Small intestine (tissue), 7 donors: ENCODE results near the gene RASA2. TPM values are rescaled to one million over a fixed set of nuclear protein-coding genes. Genes with fewer than 3 reads are reported as not detected.

Experiments used
- DNase-seq, 2 donors: peaks; one replicate each; pipeline versions ENCODE4 v3.0.0 to v3.0.0-alpha.2; 2013
- FAIRE-seq: peaks from 2 replicates; lab custom pipeline; 2012; peaks lifted over from hg19 to GRCh38; lab: Jason Lieb, UNC
- H3K27ac ChIP-seq, 3 donors: one replicate each; pipeline ENCODE4 v1.5.1; 2013; ENCODE audit warnings: low read length in 2 of 3, mild to moderate bottlenecking in 2 of 3, control low read depth in 1 of 3, inconsistent platforms in 1 of 3, low read depth in 1 of 3, moderate library complexity in 1 of 3
- H3K27me3 ChIP-seq, 3 donors: one replicate each; pipeline ENCODE4 v1.6.1; 2013; ENCODE audit warnings: low read length in 3 of 3, inconsistent platforms in 1 of 3; ENCODE audit not compliant: control insufficient read depth in 3 of 3, insufficient read depth in 3 of 3
- H3K36me3 ChIP-seq, 3 donors: one replicate each; pipeline ENCODE4 v1.6.1; 2013; ENCODE audit warnings: low read length in 3 of 3, inconsistent platforms in 1 of 3, low read depth in 1 of 3, mild to moderate bottlenecking in 1 of 3, moderate library complexity in 1 of 3; ENCODE audit not compliant: control insufficient read depth in 3 of 3, insufficient read depth in 2 of 3
- H3K4me1 ChIP-seq, 3 donors: one replicate each; pipeline ENCODE4 v1.6.1; 2013; ENCODE audit warnings: low read length in 2 of 3, inconsistent platforms in 1 of 3, low read depth in 1 of 3, mild to moderate bottlenecking in 1 of 3, moderate library complexity in 1 of 3; ENCODE audit not compliant: control insufficient read depth in 3 of 3, insufficient read depth in 2 of 3
- H3K4me3 ChIP-seq, 3 donors: one replicate each; pipeline ENCODE4 v1.5.1; 2013; ENCODE audit warnings: low read length in 3 of 3, control low read depth in 1 of 3, inconsistent platforms in 1 of 3, low read depth in 1 of 3, mild to moderate bottlenecking in 1 of 3, moderate library complexity in 1 of 3
- H3K9me3 ChIP-seq, 2 donors: one replicate each; pipeline ENCODE4 v1.6.1; 2013; ENCODE audit warnings: low read depth in 1 of 2, low read length in 1 of 2; ENCODE audit not compliant: control insufficient read depth in 2 of 2, insufficient read depth in 1 of 2
- WGBS, 3 donors: extraction: QIAGEN DNeasy Blood & Tissue Kit; methylation state at CpG; one replicate each; pipeline ENCODE4 v1.1.7; 2013; 5-methylcytosine and 5-hydroxymethylcytosine counted together
- polyA plus RNA-seq, 4 donors: library from polyadenylated mRNA; stranded (reverse) in 3 of 4; unstranded in 1 of 4; fragments of 200-250 nt in 3 of 4; fragments of 120-200 nt in 1 of 4; gene quantifications; one replicate each; pipeline versions ENCODE4 v1.2.1 to v1.2.3, GENCODE V29; 2013
- donor health status: healthy with polysubstance abuse.
- donor health status: control.
- donor health status: control.
- donor health status: Bipolar disorder and iron deficiency.
- donor health status: healthy.

Gene RASA2
- polyA plus RNA-seq, 4 donors: 3.8 to 17.1 (median 4.4) TPM

DNA sequence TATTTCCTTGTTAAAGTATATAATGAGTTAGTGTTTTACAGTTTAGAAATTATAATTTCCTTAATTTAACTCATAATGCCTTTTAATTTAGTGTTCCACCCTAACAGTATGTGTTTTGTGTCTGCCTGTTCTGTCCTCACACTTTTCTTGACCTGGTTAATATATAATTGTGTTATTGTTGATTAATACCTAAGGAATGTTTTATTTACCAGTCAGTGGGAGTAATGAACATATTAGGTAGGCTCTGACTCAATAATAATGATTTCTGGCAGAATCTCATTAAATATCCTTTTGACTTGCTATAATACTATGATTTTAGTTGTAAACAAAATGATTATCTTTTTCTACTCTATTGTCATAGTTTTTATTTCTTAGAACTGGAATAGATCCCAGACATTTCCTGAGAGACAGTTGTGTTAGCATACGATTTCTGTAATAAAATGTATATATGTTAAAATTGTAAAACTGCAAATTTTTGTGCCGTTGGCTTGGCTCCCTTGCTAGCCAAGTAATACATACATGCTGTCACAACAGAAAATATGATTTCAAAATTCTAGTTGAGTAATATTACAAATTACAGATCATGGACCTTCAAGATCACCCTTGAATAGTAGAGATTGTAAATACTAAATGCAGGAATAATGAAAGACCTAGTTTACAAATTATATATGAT lies 51.9 kb downstream of the RASA2 start:
- Histone ChIP-seq H3K36me3 (peaks cover 0 to 4% (median 0%) of the 10 kb centered on the region in 3 donors), H3K27me3 (no peaks in the 10 kb centered on the region), H3K4me1 (no peaks in the 10 kb centered on the region), H3K4me3 (no peak overlapping the region), H3K9me3 (peaks cover 0 to under 1% of the 10 kb centered on the region in 2 donors), H3K27ac (no peak overlapping the region)
- peak; percentile 71 for FAIRE-seq
- WGBS, 3 donors: 65 to 88% (median 88%) methylated on average over 2 of the region's 2 CpGs
- DNase-seq: no peak

DNA sequence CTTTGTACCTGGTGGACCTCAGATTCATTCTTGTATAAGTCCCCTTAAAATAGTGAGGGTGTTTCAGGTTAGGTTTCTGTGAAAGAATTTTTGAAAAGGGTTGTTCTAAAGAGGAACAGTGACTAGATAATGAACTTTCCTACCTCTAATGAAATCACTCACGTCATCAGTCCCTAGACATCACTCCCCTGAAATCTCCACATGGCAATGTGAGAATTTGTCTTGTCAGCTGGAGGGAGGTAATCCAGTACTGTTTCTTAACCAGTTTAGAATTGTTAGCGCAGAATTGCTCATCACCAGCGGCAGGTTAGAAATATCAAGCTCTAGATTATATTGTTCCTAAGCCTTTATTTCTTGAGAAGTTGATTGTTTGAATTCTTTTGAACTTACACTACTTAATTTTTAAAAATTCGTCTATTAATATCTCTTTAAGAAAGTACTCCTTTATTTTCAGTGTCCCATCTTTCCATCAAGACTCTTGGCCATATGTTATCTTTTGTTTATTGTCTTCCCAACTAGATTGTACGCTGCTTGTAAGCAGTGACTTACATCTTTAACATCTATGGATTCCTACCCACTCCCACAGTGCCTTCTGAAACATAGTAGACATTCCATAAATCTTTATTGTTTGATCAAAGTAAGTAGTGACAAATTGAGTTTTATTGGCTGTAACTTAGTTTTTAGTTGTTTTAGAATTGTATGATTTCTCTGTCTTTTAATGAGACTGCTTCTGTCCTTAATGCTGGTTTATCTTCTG lies 52.8 kb downstream of the RASA2 start:
- Histone ChIP-seq H3K27ac (no peak overlapping the region), H3K4me3 (no peak overlapping the region), H3K4me1 (no peaks in the 10 kb centered on the region), H3K9me3 (peaks cover 0 to 6% of the 10 kb centered on the region in 2 donors), H3K36me3 (peaks cover 0 to 7% (median 0%) of the 10 kb centered on the region in 3 donors), H3K27me3 (no peaks in the 10 kb centered on the region)
- no peak for FAIRE-seq
- 88 to 92% (median 91%) methylated on average over 5 of the region's 5 CpGs for WGBS, 3 donors
- no peak for DNase-seq

DNA sequence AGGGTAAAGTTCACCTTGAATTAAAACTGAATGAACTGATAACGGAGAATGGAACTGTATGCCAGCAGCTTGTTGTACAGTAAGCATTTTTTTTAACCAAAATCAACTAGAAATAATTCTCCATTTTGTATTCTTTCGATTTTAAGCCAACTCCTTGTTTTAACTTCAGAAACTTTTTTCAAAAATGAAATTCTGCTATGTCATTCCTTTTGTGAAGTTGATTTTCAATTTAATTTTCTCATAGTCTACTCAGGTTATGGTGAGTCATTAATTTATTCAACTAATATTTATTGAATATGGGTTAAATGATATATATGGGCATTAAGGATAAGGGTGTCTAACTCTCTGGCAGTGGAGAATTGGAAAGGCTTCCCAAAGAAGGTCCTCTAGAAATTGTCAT lies 53.7 kb downstream of the RASA2 start:
- FAIRE-seq (no peak), DNase-seq (no peak)
- peaks cover 0 to 12% (median 0%) of the 10 kb centered on the region in 3 donors for H3K36me3 ChIP-seq
- H3K4me3 ChIP-seq: no peak overlapping the region
- no peak overlapping the region for H3K27ac ChIP-seq
- H3K27me3 ChIP-seq: no peaks in the 10 kb centered on the region
- WGBS, 3 donors: 29 to 75% (median 54%) methylated on average over 2 of the region's 2 CpGs
- H3K4me1 ChIP-seq: no peaks in the 10 kb centered on the region
- H3K9me3 ChIP-seq: peaks cover 0 to 6% of the 10 kb centered on the region in 2 donors

DNA sequence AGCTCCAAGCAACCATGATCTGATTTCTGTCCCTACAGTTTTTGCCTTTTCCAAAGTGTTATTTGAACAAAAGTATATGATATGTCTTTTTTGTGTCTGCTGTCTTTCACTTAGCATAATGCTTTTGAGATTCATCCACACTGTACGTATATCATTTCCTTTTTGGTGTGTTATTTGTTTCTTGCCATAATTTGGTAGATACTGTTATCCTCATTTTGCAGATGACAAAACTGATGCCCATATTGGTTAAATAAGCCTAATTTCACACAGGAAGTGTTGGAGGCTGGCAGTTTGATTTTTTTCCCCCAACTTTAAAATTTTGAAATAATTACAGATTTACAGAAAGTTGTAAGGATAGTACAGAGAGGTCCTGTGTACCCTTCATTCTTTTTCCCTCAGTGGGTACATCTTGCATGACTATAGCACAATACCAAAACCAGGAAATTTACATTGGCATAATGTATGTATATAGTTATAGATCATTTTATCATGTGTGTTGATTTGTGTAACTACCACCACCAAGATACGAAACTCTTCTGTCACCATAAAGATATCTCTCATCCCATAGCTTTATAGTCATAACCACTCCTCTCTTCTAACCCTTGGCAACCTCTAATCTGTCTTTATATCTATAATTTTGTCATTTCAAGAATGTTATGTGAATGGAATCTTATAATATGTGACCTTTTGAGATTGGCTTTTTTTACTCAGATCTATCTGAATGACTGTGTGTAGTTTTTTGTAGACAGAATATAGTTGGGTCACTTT lies 55.6 kb downstream of the RASA2 start:
- no peaks in the 10 kb centered on the region for H3K4me1 ChIP-seq
- 84 to 92% (median 90%) methylated on average over 2 of the region's 2 CpGs for WGBS, 3 donors

DNA sequence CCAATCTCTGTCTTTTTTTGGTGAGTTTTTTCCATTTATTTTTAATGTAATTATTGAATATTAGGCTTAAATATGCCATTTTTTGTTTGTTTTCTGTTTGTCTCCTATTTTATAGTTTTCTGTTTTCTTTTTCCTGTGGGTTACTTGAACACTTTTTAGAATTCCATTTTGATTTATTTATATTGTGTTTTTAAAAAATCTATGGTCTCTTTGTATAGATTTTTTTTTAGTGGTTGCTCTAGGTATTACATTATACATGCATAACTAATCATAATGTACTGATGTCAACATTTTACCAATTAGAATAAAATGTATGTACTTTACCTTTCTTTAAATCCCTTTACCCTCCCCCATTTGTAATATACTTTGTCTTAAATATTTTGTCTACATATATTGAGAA lies 56.2 kb downstream of the RASA2 start:
- H3K36me3 ChIP-seq: peaks cover 0 to 8% (median 0%) of the 10 kb centered on the region in 3 donors

More for the DNA sequence above, 55.6 kb downstream of the RASA2 start:
- no peak for DNase-seq
- H3K4me3 ChIP-seq: no peak overlapping the region
- no peak overlapping the region for H3K27ac ChIP-seq
- H3K27me3 ChIP-seq: no peaks in the 10 kb centered on the region
- peaks cover 0 to 8% of the 10 kb centered on the region in 2 donors for H3K9me3 ChIP-seq
- no peak for FAIRE-seq
- H3K36me3 ChIP-seq: peaks cover 0 to 10% (median 0%) of the 10 kb centered on the region in 3 donors

DNA sequence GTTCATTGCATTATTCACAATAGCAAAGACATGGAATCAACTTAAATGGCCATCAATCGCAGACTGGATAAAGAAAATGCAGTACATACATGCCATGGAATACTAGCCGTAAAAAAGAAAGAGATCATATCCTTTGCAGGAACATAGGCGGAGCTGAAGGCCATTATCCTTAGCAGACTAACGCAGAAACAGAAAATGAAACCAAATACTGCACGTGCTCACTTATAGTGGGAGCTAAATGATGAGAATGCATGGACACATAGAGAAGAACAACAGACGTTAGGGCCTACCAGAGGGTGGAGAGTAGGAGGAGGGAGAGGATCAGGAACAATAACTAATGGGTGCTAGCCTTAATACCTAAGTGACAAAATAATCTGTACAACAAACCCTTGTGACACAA lies 57.9 kb downstream of the RASA2 start:
- Histone ChIP-seq H3K4me1 (no peaks in the 10 kb centered on the region), H3K9me3 (peaks cover 0 to 8% of the 10 kb centered on the region in 2 donors), H3K4me3 (no peak overlapping the region), H3K36me3 (peaks cover 0 to 8% (median 0%) of the 10 kb centered on the region in 3 donors), H3K27me3 (no peaks in the 10 kb centered on the region), H3K27ac (peak overlapping the region in 1 of 3 donors; percentile 61)
- DNase-seq (peak; percentile 39 to 86), FAIRE-seq (no peak)
- 15 to 38% (median 17%) methylated on average over 6 of the region's 6 CpGs for WGBS, 3 donors

More for the DNA sequence above, 56.2 kb downstream of the RASA2 start:
- Histone ChIP-seq H3K4me1 (no peaks in the 10 kb centered on the region), H3K4me3 (no peak overlapping the region), H3K9me3 (peaks cover 0 to 8% of the 10 kb centered on the region in 2 donors), H3K27me3 (no peaks in the 10 kb centered on the region), H3K27ac (no peak overlapping the region)
- FAIRE-seq (peak; percentile 71), DNase-seq (no peak)

DNA sequence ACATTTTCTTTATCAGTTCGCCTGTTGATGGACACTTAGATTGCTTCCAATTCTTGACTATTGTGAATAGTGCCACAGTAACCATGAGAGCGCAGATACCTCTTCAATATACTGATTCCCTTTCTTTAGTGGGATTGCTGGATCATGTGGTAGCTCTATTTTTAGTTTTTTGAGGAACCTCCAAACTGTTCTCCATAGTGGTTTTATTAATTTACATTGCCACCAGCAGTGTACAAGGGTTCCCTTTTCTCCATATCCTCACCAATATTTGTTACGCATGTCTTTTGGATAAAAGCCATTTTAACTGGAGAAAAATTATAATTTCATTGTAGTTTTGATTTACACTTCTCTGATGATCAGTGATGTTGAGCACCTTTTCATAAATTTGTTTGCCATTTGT lies 59.3 kb downstream of the RASA2 start:
- FAIRE-seq (no peak), DNase-seq (no peak)
- Histone ChIP-seq H3K4me1 (no peaks in the 10 kb centered on the region), H3K4me3 (no peak overlapping the region), H3K27me3 (no peaks in the 10 kb centered on the region), H3K27ac (no peak overlapping the region), H3K9me3 (peaks cover 0 to 8% of the 10 kb centered on the region in 2 donors), H3K36me3 (peaks cover 0 to 10% (median 0%) of the 10 kb centered on the region in 3 donors)
- WGBS, 3 donors: 97 to 99% (median 98%) methylated on average over 3 of the region's 3 CpGs

DNA sequence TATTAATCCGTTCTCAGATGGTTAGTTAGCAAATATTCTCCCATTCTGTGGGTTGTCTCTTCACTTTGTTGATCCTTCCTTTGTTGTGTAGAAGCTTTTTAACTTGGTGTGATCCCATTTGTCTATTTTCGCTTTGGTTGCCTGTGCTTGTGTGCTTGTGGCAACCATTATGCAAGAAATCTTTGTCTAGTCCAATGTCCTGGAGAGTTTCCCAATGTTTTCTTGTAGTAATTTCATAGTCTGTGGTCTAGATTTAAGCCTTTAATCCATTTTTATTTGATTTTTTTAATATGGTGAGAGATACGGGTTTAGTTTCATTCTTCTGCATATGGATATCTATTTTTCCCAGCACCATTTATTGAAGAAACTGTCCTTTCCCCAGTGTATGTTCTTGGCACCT lies 59.8 kb downstream of the RASA2 start:
- Histone ChIP-seq H3K27ac (no peak overlapping the region), H3K9me3 (peaks cover 0 to 8% of the 10 kb centered on the region in 2 donors), H3K27me3 (no peaks in the 10 kb centered on the region), H3K4me1 (peaks cover 0 to 3% (median 0%) of the 10 kb centered on the region in 3 donors), H3K4me3 (no peak overlapping the region), H3K36me3 (peaks cover 0 to 10% (median 0%) of the 10 kb centered on the region in 3 donors)
- FAIRE-seq (peak; percentile 26), DNase-seq (no peak)
- WGBS, 3 donors: 96 to 99% (median 99%) methylated on average over 3 of the region's 3 CpGs
